Measurements from ENCODE around the gene CIC. TPM values are rescaled to one million over a fixed set of nuclear protein-coding genes. Genes with fewer than 3 reads are reported as not detected.

CIC gene
- total and polyA plus RNA-seq, 2 of the 13 experiments (the other 11 are each of a cell fraction or from before 2014, with no cell fraction given): 5.9 to 8.0 TPM

DNA sequence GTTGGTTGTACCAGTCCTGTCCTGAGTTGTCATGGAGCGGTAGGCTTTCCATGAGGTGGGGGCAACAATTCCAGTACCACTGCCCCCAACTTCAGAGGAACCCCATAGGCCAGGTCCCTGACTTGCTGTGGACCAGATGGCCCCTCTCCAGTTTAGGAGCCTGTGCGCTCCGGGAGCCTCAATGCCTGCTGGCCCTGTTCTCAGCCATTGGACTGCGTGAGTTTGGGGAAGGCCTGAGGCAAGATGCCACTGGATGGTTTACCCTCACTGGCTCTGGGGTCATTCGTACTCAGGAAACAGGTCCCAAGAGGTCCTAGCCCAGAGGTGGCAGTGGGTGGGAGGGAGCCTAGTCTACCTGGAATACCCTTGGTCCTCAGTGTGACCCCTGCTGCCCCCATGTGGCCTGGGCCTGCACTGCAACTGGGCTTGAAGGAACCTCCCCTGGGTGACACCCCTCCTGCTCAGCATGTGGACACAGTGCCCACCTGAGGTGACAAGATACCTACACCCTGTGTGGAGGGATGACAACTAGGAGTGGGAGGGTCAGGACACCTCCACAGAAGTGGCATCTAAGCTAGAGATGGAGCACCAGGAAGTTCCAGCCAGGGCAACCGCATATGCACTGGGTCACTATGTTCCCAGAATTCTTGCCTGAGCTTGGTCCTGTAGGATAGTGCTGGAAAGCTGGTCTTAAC is 26.9 kb downstream of the CIC start (continued):
- TF ChIP-seq ZNF597 (CRISPR knock-in tag; IDR thresholded peaks at IDR 0.05) (no peak), KLF13 (CRISPR knock-in tag; IDR thresholded peaks at IDR 0.05) (no peak), FOXK1 (CRISPR knock-in tag; IDR thresholded peaks at IDR 0.05; ENCODE audit: borderline replicate concordance, low read depth) (no peak), ZFP91 (CRISPR knock-in tag; IDR thresholded peaks at IDR 0.05; ENCODE audit: borderline replicate concordance) (peak; percentile 67), HIC2 (CRISPR knock-in tag; IDR thresholded peaks at IDR 0.05; ENCODE audit: low read depth) (0 out of 2 replicates have a peak, but pooled peaks have one; percentile 12), ZNF839 (CRISPR knock-in tag; IDR thresholded peaks at IDR 0.05; ENCODE audit: borderline replicate concordance) (0 out of 2 replicates have a peak, but pooled peaks have one; percentile 60), ZNF260 (CRISPR knock-in tag; IDR thresholded peaks at IDR 0.05; ENCODE audit: borderline replicate concordance, low read depth) (no peak), POLR2AphosphoS2 (IDR thresholded peaks at IDR 0.05; ENCODE audit: low read depth, low read length) (peak; percentile 37; the same call in 1 of the 2 replicates)
